Esophagus muscularis mucosa (tissue), 4 donors: Measurements from ENCODE around the gene SZRD1. TPM values are rescaled to one million over a fixed set of nuclear protein-coding genes. Genes with fewer than 3 reads are reported as not detected.
"Not testable (repeated sequence)": the region's sequence is repeated elsewhere in the genome, so short reads cannot be mapped to it uniquely, and the experiment has no call there.

Experiments
- DNase-seq: peaks from one replicate; pipeline ENCODE4 v3.0.0-alpha.2; 2017; ENCODE audit errors: extremely low spot score
- H3K27ac ChIP-seq, 4 donors: fragments of 200-600 bp; sonication (generic); replicated peaks in 1 of 4; 1 replicate in 3 of 4; 2 replicates in 1 of 4; pipeline ENCODE4 v1.5.1; 2016 to 2019; ENCODE audit warnings: mild to moderate bottlenecking in 1 of 4
- H3K27me3 ChIP-seq, 4 donors: fragments of 200-600 bp; sonication (generic); one replicate each; pipeline versions ENCODE4 v1.5.1 to v1.6.0; 2016 to 2019
- H3K36me3 ChIP-seq, 4 donors: fragments of 200-600 bp; sonication (generic); one replicate each; pipeline ENCODE4 v1.5.1; 2016 to 2019
- H3K4me1 ChIP-seq, 4 donors: fragments of 200-600 bp; sonication (generic); one replicate each; pipeline ENCODE4 v1.5.1; 2016 to 2019
- H3K4me3 ChIP-seq, 4 donors: fragments of 200-600 bp; sonication (generic); 1 replicate in 2 of 4; 2 replicates in 2 of 4; pipeline ENCODE4 v1.5.1; 2016 to 2019; ENCODE audit warnings: mild to moderate bottlenecking in 4 of 4, moderate library complexity in 1 of 4
- H3K9me3 ChIP-seq, 4 donors: fragments of 200-600 bp; sonication (generic); 1 replicate in 3 of 4; 2 replicates in 1 of 4; pipeline ENCODE4 v1.5.1; 2016 to 2019
- EP300 ChIP-seq: sonication (generic); formaldehyde crosslinking; IDR thresholded peaks from one replicate; pipeline ENCODE4 v1.6.1; 2017; ENCODE audit warnings: antibody characterized with exemption
- POLR2A ChIP-seq: fragments of 450-650 bp; IDR thresholded peaks from one replicate; pipeline ENCODE4 v1.6.1; 2017; ENCODE audit warnings: antibody characterized with exemption, moderate library complexity, mild to moderate bottlenecking, low read depth
- POLR2AphosphoS5 ChIP-seq, 2 donors: sonication (generic); formaldehyde crosslinking; IDR thresholded peaks; one replicate each; pipeline ENCODE4 v1.6.1; 2017; ENCODE audit warnings: antibody characterized with exemption in 2 of 2
- WGBS: methylation state at CpG from one replicate; pipeline ENCODE4 v1.1.5; 2018; 5-methylcytosine and 5-hydroxymethylcytosine counted together
- intact Hi-C: fragments of 100-400 bp; cut with DNase I; formaldehyde crosslinking; loops from one replicate; pipeline ENCODE4 v1.15.1; 2023
- total RNA-seq, 4 donors: library from RNA; depleted of rRNA; stranded (reverse); fragments of >200 nt; gene quantifications; one replicate each; pipeline versions ENCODE4 v1.1.0 to v1.2.1, GENCODE V29; 2016
- TF ChIP-seq, protein P1 (sequence below), 3 experiments: fragments of 200-600 bp in 2 of 3; fragments of 450-650 bp in 1 of 3; sonication (generic) in 2 of 3; IDR thresholded peaks; one replicate each; pipeline ENCODE4 v1.5.1; 2017 to 2019; ENCODE audit warnings: antibody characterized with exemption in 3 of 3, mild to moderate bottlenecking in 2 of 3, moderate library complexity in 1 of 3

SZRD1 gene
- total RNA-seq, 4 donors from 2014 or later, result 70.2 to 110 (median 98.3) TPM

DNA sequence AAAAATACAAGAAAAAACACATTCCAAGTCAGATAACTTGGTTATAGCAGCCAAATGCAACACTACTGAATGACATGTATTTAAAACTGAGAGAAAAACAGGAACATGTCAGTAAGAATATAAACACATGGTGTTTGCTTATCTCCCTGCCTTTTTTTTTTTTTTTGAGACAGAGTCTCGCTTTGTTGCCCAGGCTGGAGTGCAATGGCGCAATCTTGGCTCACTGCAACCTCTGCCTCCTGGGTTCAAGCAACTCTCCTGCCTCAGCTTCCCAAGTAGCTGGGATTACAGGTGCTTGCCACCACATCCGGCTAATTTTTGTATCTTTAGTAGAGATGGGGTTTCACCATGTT lies 1.9 kb upstream of the SZRD1 start:
- not testable (repeated sequence) for H3K27me3 ChIP-seq, H3K4me3 ChIP-seq, H3K9me3 ChIP-seq, DNase-seq, H3K36me3 ChIP-seq
- peak in 1 of 2 donors; percentile 39 for TF ChIP-seq POLR2AphosphoS5 (IDR thresholded peaks at IDR 0.05)
- 67% methylated on average over 3 of the region's 3 CpGs for WGBS
- Histone ChIP-seq H3K27ac (peak overlapping the region in 3 of 4 donors; percentile 58 to 75 (median 72)), H3K4me1 (peaks cover 27 to 53% (median 52%) of the 10 kb centered on the region in 4 donors)
- intact Hi-C loops, result loop anchor here (10.0 kb wide), 1 partner anchor 290 kb away; the partner anchor contains the start of gene FAM131C

DNA sequence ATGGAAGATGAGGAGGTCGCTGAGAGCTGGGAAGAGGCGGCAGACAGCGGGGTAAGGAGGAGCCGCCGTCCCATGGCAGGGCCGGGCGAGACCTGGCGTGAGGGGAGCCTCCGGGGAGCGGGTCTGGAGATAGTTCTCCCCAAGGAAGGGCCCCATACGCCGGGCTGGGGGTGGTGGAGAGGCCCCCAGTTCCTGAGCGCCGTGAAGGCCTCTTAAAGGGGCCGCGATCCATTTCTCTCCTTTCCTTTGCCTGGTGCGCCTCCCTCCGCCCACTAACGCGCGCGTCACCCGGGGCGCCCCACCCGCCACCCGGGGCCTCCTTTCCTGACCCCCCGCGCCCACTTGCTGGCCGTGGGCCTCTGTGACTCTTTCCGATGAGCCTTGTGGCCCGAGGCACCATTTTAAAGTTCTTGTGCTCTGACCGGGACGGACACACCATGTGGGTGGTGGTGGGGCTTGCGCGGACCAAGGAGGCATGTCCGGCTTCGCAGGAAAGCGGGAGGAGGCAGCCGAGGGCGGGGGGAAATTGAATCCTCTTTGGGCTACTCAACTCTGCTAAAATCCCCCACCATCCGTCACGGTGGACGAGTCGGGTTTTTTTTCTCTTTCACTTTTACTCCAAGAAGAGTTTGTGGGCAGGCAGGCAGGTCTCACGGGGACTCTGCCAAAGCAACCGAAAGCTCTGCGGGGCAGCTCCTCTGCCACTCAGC lies 371 bp downstream of the SZRD1 start:
- H3K4me1 ChIP-seq, result peaks cover 47 to 76% (median 75%) of the 10 kb centered on the region in 4 donors
- intact Hi-C loops, result loop anchor here (10.0 kb wide), 1 partner anchor 293 kb away; the partner anchor contains the start of gene FAM131C
- DNase-seq, result peak; percentile 96
- under 1% methylated on average over 39 of the region's 47 CpGs for WGBS
- H3K9me3 ChIP-seq, result no peaks in the 10 kb centered on the region
- TF ChIP-seq, protein P1, sequence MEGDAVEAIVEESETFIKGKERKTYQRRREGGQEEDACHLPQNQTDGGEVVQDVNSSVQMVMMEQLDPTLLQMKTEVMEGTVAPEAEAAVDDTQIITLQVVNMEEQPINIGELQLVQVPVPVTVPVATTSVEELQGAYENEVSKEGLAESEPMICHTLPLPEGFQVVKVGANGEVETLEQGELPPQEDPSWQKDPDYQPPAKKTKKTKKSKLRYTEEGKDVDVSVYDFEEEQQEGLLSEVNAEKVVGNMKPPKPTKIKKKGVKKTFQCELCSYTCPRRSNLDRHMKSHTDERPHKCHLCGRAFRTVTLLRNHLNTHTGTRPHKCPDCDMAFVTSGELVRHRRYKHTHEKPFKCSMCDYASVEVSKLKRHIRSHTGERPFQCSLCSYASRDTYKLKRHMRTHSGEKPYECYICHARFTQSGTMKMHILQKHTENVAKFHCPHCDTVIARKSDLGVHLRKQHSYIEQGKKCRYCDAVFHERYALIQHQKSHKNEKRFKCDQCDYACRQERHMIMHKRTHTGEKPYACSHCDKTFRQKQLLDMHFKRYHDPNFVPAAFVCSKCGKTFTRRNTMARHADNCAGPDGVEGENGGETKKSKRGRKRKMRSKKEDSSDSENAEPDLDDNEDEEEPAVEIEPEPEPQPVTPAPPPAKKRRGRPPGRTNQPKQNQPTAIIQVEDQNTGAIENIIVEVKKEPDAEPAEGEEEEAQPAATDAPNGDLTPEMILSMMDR (IDR thresholded peaks at IDR 0.05), result peak in 2 of 3 experiments; percentile 20 to 32
- TF ChIP-seq EP300 (no peak), POLR2AphosphoS5 (IDR thresholded peaks at IDR 0.05) (peak; percentile 59 to 97), POLR2A (peak; percentile 81)
- H3K27me3 ChIP-seq, result no peaks in the 10 kb centered on the region
- H3K4me3 ChIP-seq, result peak overlapping the region; percentile 74 to 97 (median 84)
- H3K36me3 ChIP-seq, result no peaks in the 10 kb centered on the region
- H3K27ac ChIP-seq, result peak overlapping the region; percentile 97 to 98 (median 98)

DNA sequence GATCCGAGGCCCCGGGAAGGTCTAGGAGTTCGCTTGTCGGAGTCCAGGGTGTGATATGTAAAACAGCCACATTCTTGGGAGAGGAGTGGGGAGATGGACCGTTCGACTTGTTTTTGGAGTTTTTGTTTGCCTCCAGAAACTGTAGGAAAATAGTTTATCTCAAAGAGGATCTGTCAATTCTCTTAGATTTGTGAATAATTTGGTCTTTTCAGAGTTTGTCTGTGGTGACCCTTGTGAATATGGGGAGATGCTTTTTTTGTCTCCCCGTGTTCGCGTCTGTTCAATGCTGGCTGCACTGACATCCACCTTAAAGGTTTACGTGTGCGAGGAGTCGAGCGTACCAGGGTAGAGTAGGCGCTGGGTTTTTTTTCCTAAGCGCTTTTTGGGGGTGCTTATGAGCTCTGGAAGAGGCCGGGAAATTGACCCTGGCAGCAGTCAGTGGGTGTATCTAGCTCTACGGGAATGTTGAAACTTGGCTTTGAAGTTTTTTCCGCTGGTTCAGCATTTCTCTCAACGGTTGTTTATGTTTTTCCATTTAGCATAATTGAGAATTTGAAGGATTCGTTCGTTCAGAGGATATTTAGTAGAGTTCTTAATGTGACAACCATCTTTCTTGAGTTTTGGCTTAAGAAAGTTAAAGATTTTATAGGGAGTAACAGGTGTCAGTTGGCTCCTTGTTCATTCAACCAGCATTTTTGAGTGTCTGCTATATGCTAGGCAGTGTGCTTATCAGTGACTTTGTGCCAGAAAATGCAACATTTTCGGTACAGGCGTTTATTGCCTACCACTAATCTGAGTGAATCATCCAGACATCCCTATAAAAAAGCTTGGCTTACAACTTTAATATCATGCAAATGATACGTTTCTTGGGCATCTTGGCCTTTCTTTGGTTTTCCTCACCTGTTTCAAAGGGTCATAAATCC lies 1.2 kb downstream of the SZRD1 start:
- H3K4me1 ChIP-seq, result peaks cover 55 to 84% (median 82%) of the 10 kb centered on the region in 4 donors
- WGBS, result 2% methylated on average over 24 of the region's 24 CpGs
- intact Hi-C loops, result loop anchor here (10.0 kb wide), 1 partner anchor 293 kb away; the partner anchor contains the start of gene FAM131C
- TF ChIP-seq, protein P1 (IDR thresholded peaks at IDR 0.05), result no peak
- no peak for TF ChIP-seq EP300
- TF ChIP-seq POLR2A, result no peak
- H3K27me3 ChIP-seq, result no peaks in the 10 kb centered on the region
- H3K36me3 ChIP-seq, result no peaks in the 10 kb centered on the region
- H3K27ac ChIP-seq, result peak overlapping the region; percentile 97 to 98 (median 98)
- H3K4me3 ChIP-seq, result peak overlapping the region; percentile 74 to 97 (median 84)
- no peak for DNase-seq
- H3K9me3 ChIP-seq, result no peaks in the 10 kb centered on the region

DNA sequence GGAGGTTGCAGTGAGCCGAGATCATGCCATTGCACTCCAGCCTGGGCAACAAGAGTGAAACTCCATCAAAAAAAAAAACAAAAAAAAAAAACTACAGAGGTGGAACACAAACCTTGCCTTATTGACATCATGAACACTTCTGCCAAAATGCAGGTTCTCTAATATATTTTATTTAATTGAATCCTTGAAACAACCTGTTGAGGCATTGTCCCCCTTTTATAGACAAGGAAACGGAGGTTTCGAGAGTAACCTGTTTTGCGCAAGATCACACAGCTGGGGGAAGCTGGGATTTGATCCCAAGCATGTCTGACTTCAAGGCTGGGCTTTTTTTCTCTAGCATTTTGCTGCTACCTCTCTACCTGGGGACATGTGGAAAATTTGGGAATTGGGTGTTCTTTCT lies 2.8 kb downstream of the SZRD1 start:
- intact Hi-C loops, result loop anchor here (10.0 kb wide), 1 partner anchor 295 kb away; the partner anchor contains the start of gene FAM131C
- Histone ChIP-seq H3K27me3 (no peaks in the 10 kb centered on the region), H3K27ac (peak overlapping the region in 1 of 4 donors; percentile 23), H3K4me1 (peaks cover 65 to 85% (median 82%) of the 10 kb centered on the region in 4 donors), H3K9me3 (no peaks in the 10 kb centered on the region), H3K36me3 (no peaks in the 10 kb centered on the region), H3K4me3 (no peak overlapping the region)
- 79% methylated on average over 4 of the region's 4 CpGs for WGBS
- TF ChIP-seq POLR2A (no peak), EP300 (no peak), POLR2AphosphoS5 (IDR thresholded peaks at IDR 0.05) (no peak)
- TF ChIP-seq, protein P1 (IDR thresholded peaks at IDR 0.05), result no peak
- no peak for DNase-seq

DNA sequence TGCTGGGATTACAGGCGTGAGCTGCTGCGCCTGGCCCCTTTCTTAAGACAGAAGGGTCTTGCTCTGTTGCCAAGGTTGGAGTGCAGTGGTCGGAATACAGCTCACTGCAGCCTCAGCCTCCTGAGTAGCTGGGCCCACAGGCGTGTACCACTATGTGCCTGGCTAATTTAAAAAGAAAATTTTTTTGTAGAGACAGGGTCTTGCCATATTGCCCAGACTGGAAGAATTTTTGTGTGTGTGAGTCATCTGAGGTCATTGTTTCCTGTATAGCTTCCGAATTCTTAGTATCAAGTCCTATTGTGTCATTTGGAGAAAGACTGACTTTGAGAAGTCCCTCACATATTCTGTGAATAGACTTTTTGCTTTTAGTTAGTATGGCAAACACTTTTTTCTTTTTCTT lies 4.7 kb downstream of the SZRD1 start:
- TF ChIP-seq, protein P1 (IDR thresholded peaks at IDR 0.05), result no peak
- TF ChIP-seq EP300, result no peak
- no peak for TF ChIP-seq POLR2AphosphoS5 (IDR thresholded peaks at IDR 0.05)
- TF ChIP-seq POLR2A, result no peak
- intact Hi-C loops, result no loop called here
- H3K27ac ChIP-seq, result no peak overlapping the region
- 72% methylated on average over 4 of the region's 5 CpGs for WGBS
- no peaks in the 10 kb centered on the region for H3K27me3 ChIP-seq
- no peaks in the 10 kb centered on the region for H3K36me3 ChIP-seq
- H3K4me1 ChIP-seq, result peaks cover 78 to 88% (median 86%) of the 10 kb centered on the region in 4 donors
- H3K9me3 ChIP-seq, result no peaks in the 10 kb centered on the region
- no peak overlapping the region for H3K4me3 ChIP-seq
- DNase-seq, result no peak
